GM19397 (cell line): ENCODE measurements around the gene HVCN1.
"Not testable (repeated sequence)": the region's sequence is repeated elsewhere in the genome, so short reads cannot be mapped to it uniquely, and the experiment has no call there.

ENCODE experiments used
- ATAC-seq: cut with Tn5 transposase; IDR thresholded peaks from one replicate; pipeline ENCODE4 v1.9.1; 2021; ENCODE audit warnings: mild to moderate bottlenecking, moderate library complexity; ENCODE audit not compliant: unreplicated experiment

HVCN1 gene

GRCh38 chr12:110619534-110619953, 69.4 kb downstream of the HVCN1 start:
- peak; percentile 55 for ATAC-seq

GRCh38 chr12:110616471-110617115, 72.3 kb downstream of the HVCN1 start:
- ATAC-seq, result no peak

- no peak for ATAC-seq
These were observed 73.7 kb downstream of the HVCN1 start for GRCh38 chr12:110615171-110615570.

- peak; percentile 96 for ATAC-seq
These were observed 74.9 kb downstream of the HVCN1 start, which contains the start of gene TCTN1 for GRCh38 chr12:110613771-110614684. Gene TCTN1, plus strand, starts transcription at chr12:110614129. Its CDS starts 54 bp downstream, at chr12:110614183.

GRCh38 chr12:110613071-110613770, 75.7 kb downstream of the HVCN1 start:
- ATAC-seq, result no peak

GRCh38 chr12:110606253-110606611, 82.7 kb downstream of the HVCN1 start:
- no peak for ATAC-seq

- ATAC-seq, result not testable (repeated sequence)
These were observed 86.7 kb downstream of the HVCN1 start for GRCh38 chr12:110602085-110602814.

GRCh38 chr12:110600254-110600653, 88.7 kb downstream of the HVCN1 start:
- ATAC-seq, result no peak

GRCh38 chr12:110599334-110599733, 89.6 kb downstream of the HVCN1 start:
- no peak for ATAC-seq
